NB4 (cell line): ENCODE data around the gene USP3.

Source experiments
- DNase-seq: peaks from one replicate; pipeline ENCODE4 v3.0.0; 2010; ENCODE audit warnings: low read depth
- H3K4me3 ChIP-seq: one replicate; pipeline ENCODE4 v1.5.1; 2011; ENCODE audit warnings: mild to moderate bottlenecking, low read depth, low read length, moderate library complexity
- CTCF ChIP-seq: IDR thresholded peaks from one replicate; pipeline ENCODE4 v1.5.1; 2012; ENCODE audit warnings: low read depth, low read length
- MYC ChIP-seq: IDR thresholded peaks from 2 replicates; pipeline ENCODE4 v1.6.1; 2011; ENCODE audit warnings: low read depth, low read length
- POLR2A ChIP-seq: IDR thresholded peaks from 2 replicates; pipeline ENCODE4 v1.6.1; 2011; ENCODE audit warnings: mild to moderate bottlenecking; ENCODE audit not compliant: insufficient read length; ENCODE audit errors: extremely low read depth
- TF ChIP-seq, protein P1 (sequence below): IDR thresholded peaks from 2 replicates; pipeline ENCODE4 v1.6.1; 2011; ENCODE audit warnings: low read depth, low read length

The USP3 gene

DNA sequence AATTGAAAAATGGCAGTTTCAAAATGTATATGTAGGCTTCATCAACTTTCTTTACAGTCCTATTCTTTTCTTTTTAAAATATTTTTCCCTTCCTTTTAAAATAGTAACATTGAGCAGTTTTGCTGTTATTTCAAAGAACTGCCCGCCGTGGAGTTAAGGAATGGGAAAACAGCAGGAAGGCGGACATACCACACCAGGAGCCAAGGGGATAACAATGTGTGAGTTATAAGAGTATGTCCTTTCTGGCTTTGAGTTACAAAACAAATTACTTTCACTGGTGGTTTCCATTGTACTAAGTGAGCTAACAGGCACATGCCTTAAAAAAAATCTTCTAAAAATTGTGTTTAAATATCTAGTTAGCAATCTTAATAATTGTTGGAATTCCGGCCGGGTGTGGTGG lies 55.4 kb downstream of the USP3 start:
- no peak overlapping the region for H3K4me3 ChIP-seq
- no peak for DNase-seq
- TF ChIP-seq CTCF, result no peak
- TF ChIP-seq POLR2A, result no peak
- TF ChIP-seq MYC, result no peak
- TF ChIP-seq, protein P1, sequence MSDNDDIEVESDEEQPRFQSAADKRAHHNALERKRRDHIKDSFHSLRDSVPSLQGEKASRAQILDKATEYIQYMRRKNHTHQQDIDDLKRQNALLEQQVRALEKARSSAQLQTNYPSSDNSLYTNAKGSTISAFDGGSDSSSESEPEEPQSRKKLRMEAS, result no peak

GRCh38 chr15:63560741-63561448 lies 56.5 kb downstream of the USP3 start:
- no peak for DNase-seq
- H3K4me3 ChIP-seq, result no peak overlapping the region
- TF ChIP-seq, protein P1, result no peak
- TF ChIP-seq MYC (no peak), CTCF (no peak), POLR2A (no peak)

- H3K4me3 ChIP-seq, result no peak overlapping the region
- TF ChIP-seq POLR2A (no peak), CTCF (no peak), MYC (no peak)
- TF ChIP-seq, protein P1, result no peak
- DNase-seq, result no peak
Measured at GRCh38 chr15:63564093-63564492, 59.7 kb downstream of the USP3 start.

DNA sequence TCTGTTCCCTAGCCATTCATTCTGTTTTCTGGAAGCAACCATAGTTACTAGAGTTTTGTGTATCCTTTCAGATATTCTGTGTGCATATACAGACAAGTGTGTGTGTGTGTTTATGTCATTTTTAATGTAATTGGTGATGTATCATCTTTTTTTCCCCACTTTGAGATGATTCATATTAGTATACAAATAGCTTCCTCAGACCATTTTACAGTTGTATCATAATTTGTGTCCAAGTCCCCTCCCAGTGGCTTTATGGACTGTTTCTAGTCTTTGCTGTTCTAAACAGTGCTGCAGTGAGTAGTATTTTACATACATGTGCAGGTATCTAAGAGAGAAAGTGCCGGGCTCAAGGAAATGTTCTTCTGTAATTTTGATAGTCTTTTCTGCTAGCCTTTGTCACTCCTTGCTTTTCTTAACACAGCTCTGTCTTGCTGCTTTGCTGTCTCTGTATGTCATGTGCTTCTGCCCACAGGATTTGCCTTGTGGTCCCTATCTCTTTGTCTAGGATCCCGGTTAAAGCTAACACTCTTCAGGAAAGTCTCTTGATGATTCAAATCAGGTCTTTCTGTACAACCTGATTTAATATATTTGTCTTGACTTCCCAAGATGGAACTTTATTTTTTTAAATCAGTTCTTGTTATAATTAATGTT lies 61.3 kb downstream of the USP3 start:
- TF ChIP-seq MYC, result no peak
- no peak for TF ChIP-seq POLR2A
- TF ChIP-seq, protein P1, result no peak
- no peak for TF ChIP-seq CTCF
- DNase-seq, result no peak
- no peak overlapping the region for H3K4me3 ChIP-seq

GRCh38 chr15:63572749-63573464 lies 68.5 kb downstream of the USP3 start:
- DNase-seq, result no peak
- no peak overlapping the region for H3K4me3 ChIP-seq
- TF ChIP-seq MYC, result no peak
- no peak for TF ChIP-seq CTCF
- no peak for TF ChIP-seq POLR2A
- TF ChIP-seq, protein P1, result no peak
